LHCN-M2 (cell line): ENCODE measurements around the gene PIGQ. TPM values are rescaled to one million over a fixed set of nuclear protein-coding genes. Genes with fewer than 3 reads are reported as not detected.
A peak's percentile ranks its signal among the peaks of the same experiment; 100 is the strongest.

Experiments
- DNase-seq: peaks from one replicate; pipeline ENCODE4 v3.0.0-alpha.2; 2012; ENCODE audit warnings: low read depth
- total RNA-seq: library from RNA; depleted of rRNA; stranded (reverse); fragments of >200 nt; gene quantifications from 2 replicates; pipeline ENCODE4 v1.2.3, GENCODE V29; 2014

PIGQ gene
- total RNA-seq, 1 experiment from 2014 or later = 46.7 TPM

- DNase-seq = peak; percentile 46
These were observed 35.6 kb upstream of the PIGQ start for GRCh38 chr16:534135-534534.

- DNase-seq = no peak
These were observed 34.8 kb upstream of the PIGQ start for GRCh38 chr16:534856-535445.

GRCh38 chr16:535446-536405, 34.0 kb upstream of the PIGQ start:
- peak; percentile 83 for DNase-seq

GRCh38 chr16:536746-537145, 33.0 kb upstream of the PIGQ start:
- DNase-seq = no peak

- DNase-seq = no peak
These were observed 32.1 kb upstream of the PIGQ start for GRCh38 chr16:537415-538335.

- DNase-seq = no peak
These were observed 29.8 kb upstream of the PIGQ start for GRCh38 chr16:539901-540530.

GRCh38 chr16:540645-541340, 29.0 kb upstream of the PIGQ start:
- DNase-seq = no peak

- no peak for DNase-seq
These were observed 26.2 kb upstream of the PIGQ start for GRCh38 chr16:543301-544164.

- no peak for DNase-seq
These were observed 25.3 kb upstream of the PIGQ start for GRCh38 chr16:544517-544916.

GRCh38 chr16:546909-547770, 22.6 kb upstream of the PIGQ start:
- no peak for DNase-seq

GRCh38 chr16:548586-548985, 21.2 kb upstream of the PIGQ start:
- no peak for DNase-seq

GRCh38 chr16:549544-550263, 20.1 kb upstream of the PIGQ start:
- no peak for DNase-seq

- no peak for DNase-seq
These were observed 18.6 kb upstream of the PIGQ start for GRCh38 chr16:551210-551609.

- no peak for DNase-seq
These were observed 17.6 kb upstream of the PIGQ start for GRCh38 chr16:552171-552570.

GRCh38 chr16:553601-554296, 16.0 kb upstream of the PIGQ start:
- DNase-seq = no peak

- DNase-seq = no peak
These were observed 15.5 kb upstream of the PIGQ start for GRCh38 chr16:554297-554621.

GRCh38 chr16:554640-555365, 15.0 kb upstream of the PIGQ start:
- peak; percentile 74 for DNase-seq
